ENCODE measurements around the gene SPIRE1. TPM values are rescaled to one million over a fixed set of nuclear protein-coding genes. Genes with fewer than 3 reads are reported as not detected.

Gene SPIRE1
- total and polyA plus RNA-seq, 2 of the 4 experiments (the other 2 are of a cell fraction), result 11.6 to 31.4 TPM

- in situ Hi-C loops (cut with MboI; ENCODE audit: low sequenced_read_pairs) (no loop called here), dilution Hi-C loops (cut with HindIII; ENCODE audit: low sequenced_read_pairs, unreplicated experiment) (loop anchor here (25.0 kb wide), 1 partner anchor 346 kb away; no protein-coding TSS in a partner anchor), intact Hi-C loops (cut with micrococcal nuclease) (no loop called here)
- no peak overlapping the region for H3K18ac ChIP-seq (ENCODE audit: low read depth, low read length)
- no peak overlapping the region for H2BK15ac ChIP-seq (ENCODE audit: low read depth, low read length)
- H3K9me1 ChIP-seq (ENCODE audit: insufficient read depth, low read length), result peaks cover 3% of the 10 kb centered on the region; the same call in 1 of the 2 replicates
- no peak overlapping the region for H3K4me2 ChIP-seq (ENCODE audit: low read depth, low read length)
- CTCF ChIA-PET, result no interaction called here
- H2BK20ac ChIP-seq (ENCODE audit: low read depth, low read length), result no peak overlapping the region
- H4K5ac ChIP-seq (ENCODE audit: low read depth, low read length), result no peak overlapping the region
- no peak overlapping the region for H4K8ac ChIP-seq (ENCODE audit: low read depth in 2 of 2, low read length in 2 of 2)
- ATAC-seq (ENCODE audit: low read depth) (no peak), DNase-seq (no peak)
- no peak overlapping the region for H3K9ac ChIP-seq (ENCODE audit: low read depth, low read length)
- no peaks in the 10 kb centered on the region for H4K20me1 ChIP-seq (ENCODE audit: insufficient read depth, low read length)
- no peak for TF ChIP-seq CTCF (conservative IDR thresholded peaks at IDR 0.05; ENCODE audit: low read depth, low read length)
- no peak for TF ChIP-seq CHD1 (IDR thresholded peaks at IDR 0.05; ENCODE audit: low read depth, low read length)
- no peak for TF ChIP-seq MAFK (IDR thresholded peaks at IDR 0.05; ENCODE audit: low read depth, low read length)
- TF ChIP-seq FOS (IDR thresholded peaks at IDR 0.05; ENCODE audit: low read depth, low read length), result no peak
- no peak for TF ChIP-seq CEBPB (IDR thresholded peaks at IDR 0.05; ENCODE audit: low read depth, low read length)
- TF ChIP-seq MAZ (IDR thresholded peaks at IDR 0.05; ENCODE audit: borderline replicate concordance, low read depth, low read length), result no peak
- no peak for TF ChIP-seq NFE2L2 (IDR thresholded peaks at IDR 0.05; ENCODE audit: low read depth, low read length)
- TF ChIP-seq RCOR1 (IDR thresholded peaks at IDR 0.05; ENCODE audit: insufficient replicate concordance, low read length), result no peak
- no peak for TF ChIP-seq SMC3 (IDR thresholded peaks at IDR 0.05; ENCODE audit: low read depth, low read length)
- no peak for TF ChIP-seq BHLHE40 (IDR thresholded peaks at IDR 0.05; ENCODE audit: low read depth, low read length)
- no peak for TF ChIP-seq USF2 (IDR thresholded peaks at IDR 0.05; ENCODE audit: low read depth, low read length)
- no peak for TF ChIP-seq RAD21 (IDR thresholded peaks at IDR 0.05; ENCODE audit: low read length)
- TF ChIP-seq POLR2A (IDR thresholded peaks at IDR 0.05; ENCODE audit: low read depth, low read length), result no peak
- no peak for TF ChIP-seq MXI1 (IDR thresholded peaks at IDR 0.05; ENCODE audit: borderline replicate concordance, low read depth, low read length)
- TF ChIP-seq RFX5 (IDR thresholded peaks at IDR 0.05; ENCODE audit: low read depth, low read length), result no peak
- no peak for TF ChIP-seq ELK1 (IDR thresholded peaks at IDR 0.05; ENCODE audit: borderline replicate concordance, low read depth, low read length)
- BruUV-seq (replicated peaks), result no TSS peak
- H3K56ac ChIP-seq (ENCODE audit: extremely low read depth, insufficient read depth, low read length), result no peak overlapping the region
- H3K36me3 ChIP-seq (ENCODE audit: control insufficient read depth, insufficient read depth, low read length), result peaks cover 14% of the 10 kb centered on the region
- H4K91ac ChIP-seq (ENCODE audit: insufficient read depth, low read depth, low read length), result no peak overlapping the region
- H3K9me3 ChIP-seq (ENCODE audit: control insufficient read depth, insufficient read depth, low read length), result peaks cover 8% of the 10 kb centered on the region
- POLR2A ChIA-PET (ENCODE audit: unreplicated experiment), result no interaction called here
- no peak overlapping the region for H3K23ac ChIP-seq (ENCODE audit: low read depth, low read length)
- no peak overlapping the region for H2AK9ac ChIP-seq (replicated peaks; ENCODE audit: low read depth, low read length, poor library complexity)
- no peaks in the 10 kb centered on the region; a peak in 1 of 4 replicates for H3K79me1 ChIP-seq (ENCODE audit: low read depth in 1 of 2, low read length in 2 of 2)
- H2AFZ ChIP-seq (replicated peaks; ENCODE audit: low read length, poor library complexity), result no peak overlapping the region
- H2BK5ac ChIP-seq (ENCODE audit: low read depth, low read length, poor library complexity, severe bottlenecking), result no peak overlapping the region
- no peak overlapping the region for H3K4ac ChIP-seq (ENCODE audit: low read depth, low read length)
- H3K27me3 ChIP-seq (ENCODE audit: control insufficient read depth, insufficient read depth, low read length), result no peaks in the 10 kb centered on the region
- 79% methylated on average over 5 of the region's 12 CpGs; no CpG with 5 or more reads in 1 of the 2 experiments for WGBS, 2 experiments (ENCODE audit: extremely low coverage in 2 of 2, insufficient read length in 1 of 2)
- no peak overlapping the region for H2AK5ac ChIP-seq (ENCODE audit: low read depth, low read length)
- H3K27ac ChIP-seq (ENCODE audit: insufficient read depth, low read length), result no peak overlapping the region
- H2BK120ac ChIP-seq (ENCODE audit: low read depth, low read length), result no peak overlapping the region
- H3K14ac ChIP-seq (replicated peaks; ENCODE audit: low read depth, low read length), result no peak overlapping the region
- H3K4me1 ChIP-seq (ENCODE audit: control insufficient read depth, insufficient read depth, low read length), result no peaks in the 10 kb centered on the region
- no peak overlapping the region for H3K4me3 ChIP-seq (ENCODE audit: insufficient read depth, low read depth, low read length)
These were observed 216.4 kb downstream of the SPIRE1 start for GRCh38 chr18:12441475-12442034.

Data from IMR-90 (cell line).